HG03457 (cell line): Measurements from ENCODE around the gene PSG3.
"Not testable (repeated sequence)": the region's sequence is repeated elsewhere in the genome, so short reads cannot be mapped to it uniquely, and the experiment has no call there.

Experiments used
- ATAC-seq: cut with Tn5 transposase; IDR thresholded peaks from one replicate; pipeline ENCODE4 v1.9.1; 2021; ENCODE audit warnings: moderate number of reproducible peaks; ENCODE audit not compliant: unreplicated experiment

The PSG3 gene

GRCh38 chr19:42740381-42740780, at the start of gene PSG3:
TSS of gene PSG3 (minus strand) at chr19:42740481. CDS start at chr19:42740384, 97 bp downstream.
- ATAC-seq: not testable (repeated sequence)

GRCh38 chr19:42788766-42789165, 48.5 kb upstream of the PSG3 start:
- not testable (repeated sequence) for ATAC-seq

- ATAC-seq: not testable (repeated sequence)
These were observed 47.5 kb upstream of the PSG3 start for GRCh38 chr19:42787766-42788165.

GRCh38 chr19:42776750-42777612, 36.7 kb upstream of the PSG3 start:
- not testable (repeated sequence) for ATAC-seq

- not testable (repeated sequence) for ATAC-seq
These were observed 34.4 kb upstream of the PSG3 start for GRCh38 chr19:42774510-42775158.

GRCh38 chr19:42767319-42767718, 27.0 kb upstream of the PSG3 start:
- not testable (repeated sequence) for ATAC-seq

GRCh38 chr19:42766871-42767270, 26.6 kb upstream of the PSG3 start:
- ATAC-seq: not testable (repeated sequence)

- no peak for ATAC-seq
These were observed 24.6 kb upstream of the PSG3 start for GRCh38 chr19:42764836-42765235.

GRCh38 chr19:42762789-42763188, 22.5 kb upstream of the PSG3 start:
- no peak for ATAC-seq

- not testable (repeated sequence) for ATAC-seq
These were observed 21.6 kb upstream of the PSG3 start for GRCh38 chr19:42761924-42762295.

GRCh38 chr19:42760954-42761923, 21.0 kb upstream of the PSG3 start:
- not testable (repeated sequence) for ATAC-seq

GRCh38 chr19:42758667-42759066, 18.4 kb upstream of the PSG3 start:
- ATAC-seq: not testable (repeated sequence)

GRCh38 chr19:42752246-42752645, 12.0 kb upstream of the PSG3 start:
- not testable (repeated sequence) for ATAC-seq

- not testable (repeated sequence) for ATAC-seq
These were observed 1.7 kb upstream of the PSG3 start for GRCh38 chr19:42741726-42742607.

- ATAC-seq: not testable (repeated sequence)
These were observed 2.7 kb downstream of the PSG3 start for GRCh38 chr19:42737581-42738011.

GRCh38 chr19:42728341-42728740, 11.9 kb downstream of the PSG3 start:
- ATAC-seq: not testable (repeated sequence)

GRCh38 chr19:42714000-42714399, 26.3 kb downstream of the PSG3 start:
- not testable (repeated sequence) for ATAC-seq

- ATAC-seq: not testable (repeated sequence)
These were observed 27.5 kb downstream of the PSG3 start for GRCh38 chr19:42712753-42713152.

- not testable (repeated sequence) for ATAC-seq
These were observed 29.3 kb downstream of the PSG3 start for GRCh38 chr19:42710986-42711385.

- ATAC-seq: no peak
These were observed 42.4 kb downstream of the PSG3 start for GRCh38 chr19:42697884-42698283.
